Breast epithelium (tissue), 3 donors: ENCODE data around the gene CRTAC1.

Source experiments
- POLR2A ChIP-seq: fragments of 450-650 bp; IDR thresholded peaks from one replicate; pipeline ENCODE4 v1.6.1; 2016; ENCODE audit warnings: antibody characterized with exemption, mild to moderate bottlenecking, moderate library complexity
- POLR2AphosphoS5 ChIP-seq, 3 donors: sonication (generic); formaldehyde crosslinking; IDR thresholded peaks; one replicate each; pipeline ENCODE4 v1.6.1; 2017; ENCODE audit warnings: antibody characterized with exemption in 3 of 3
- TF ChIP-seq, protein P1 (sequence below), 3 donors: fragments of 450-650 bp; IDR thresholded peaks; one replicate each; pipeline ENCODE4 v1.5.1; 2016 to 2017; ENCODE audit warnings: antibody characterized with exemption in 3 of 3, mild to moderate bottlenecking in 3 of 3, moderate library complexity in 3 of 3

DNA sequence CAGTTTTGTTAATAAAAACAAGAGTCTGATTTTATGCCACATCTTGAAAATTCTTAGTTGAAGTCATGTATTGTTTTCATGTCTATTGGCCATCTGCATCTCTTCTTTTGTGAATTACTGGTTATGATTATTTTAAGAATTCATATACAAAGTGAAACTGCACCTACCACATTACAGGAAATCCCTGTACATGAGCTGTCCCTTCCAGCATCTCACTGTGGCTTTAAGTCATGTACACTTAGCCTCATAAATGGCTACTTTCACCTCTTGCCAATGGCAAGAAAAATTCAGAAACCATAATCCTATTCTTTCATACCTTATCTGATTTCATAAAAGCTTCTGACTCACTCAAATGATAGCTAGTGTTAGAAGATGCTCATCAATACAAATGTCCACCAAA, 48.6 kb downstream of the CRTAC1 start:
- TF ChIP-seq, protein P1, sequence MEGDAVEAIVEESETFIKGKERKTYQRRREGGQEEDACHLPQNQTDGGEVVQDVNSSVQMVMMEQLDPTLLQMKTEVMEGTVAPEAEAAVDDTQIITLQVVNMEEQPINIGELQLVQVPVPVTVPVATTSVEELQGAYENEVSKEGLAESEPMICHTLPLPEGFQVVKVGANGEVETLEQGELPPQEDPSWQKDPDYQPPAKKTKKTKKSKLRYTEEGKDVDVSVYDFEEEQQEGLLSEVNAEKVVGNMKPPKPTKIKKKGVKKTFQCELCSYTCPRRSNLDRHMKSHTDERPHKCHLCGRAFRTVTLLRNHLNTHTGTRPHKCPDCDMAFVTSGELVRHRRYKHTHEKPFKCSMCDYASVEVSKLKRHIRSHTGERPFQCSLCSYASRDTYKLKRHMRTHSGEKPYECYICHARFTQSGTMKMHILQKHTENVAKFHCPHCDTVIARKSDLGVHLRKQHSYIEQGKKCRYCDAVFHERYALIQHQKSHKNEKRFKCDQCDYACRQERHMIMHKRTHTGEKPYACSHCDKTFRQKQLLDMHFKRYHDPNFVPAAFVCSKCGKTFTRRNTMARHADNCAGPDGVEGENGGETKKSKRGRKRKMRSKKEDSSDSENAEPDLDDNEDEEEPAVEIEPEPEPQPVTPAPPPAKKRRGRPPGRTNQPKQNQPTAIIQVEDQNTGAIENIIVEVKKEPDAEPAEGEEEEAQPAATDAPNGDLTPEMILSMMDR (IDR thresholded peaks at IDR 0.05), result no peak
- TF ChIP-seq POLR2AphosphoS5 (IDR thresholded peaks at IDR 0.05), result no peak
- TF ChIP-seq POLR2A, result no peak
